GM23248 (cell line): ENCODE data around the gene TFF1.

Experiments used
- EZH2 ChIP-seq: fragments of 200-600 bp; sonication (generic); IDR thresholded peaks from 2 replicates; pipeline ENCODE4 v1.6.1; 2018; ENCODE audit warnings: antibody characterized with exemption, mild to moderate bottlenecking; ENCODE audit not compliant: insufficient read depth, poor library complexity, severe bottlenecking
- EZH2phosphoT487 ChIP-seq: fragments of 200-600 bp; sonication (generic); IDR thresholded peaks from 2 replicates; pipeline ENCODE4 v1.6.1; 2018; ENCODE audit warnings: antibody characterized with exemption, moderate library complexity, mild to moderate bottlenecking, low read depth; ENCODE audit not compliant: insufficient read depth

GRCh38 chr21:42347601-42348327 is 18.6 kb downstream of the TFF1 start:
- TF ChIP-seq EZH2 (no peak), EZH2phosphoT487 (no peak)
